COR-L47 (cell line): ENCODE measurements around the gene FAM136A.
"Not testable (repeated sequence)": the region's sequence is repeated elsewhere in the genome, so short reads cannot be mapped to it uniquely, and the experiment has no call there.

ENCODE experiments used
- DNase-seq: peaks from one replicate; lab custom pipeline; 2025; lab: John Stamatoyannopoulos, UW

Gene FAM136A

DNA sequence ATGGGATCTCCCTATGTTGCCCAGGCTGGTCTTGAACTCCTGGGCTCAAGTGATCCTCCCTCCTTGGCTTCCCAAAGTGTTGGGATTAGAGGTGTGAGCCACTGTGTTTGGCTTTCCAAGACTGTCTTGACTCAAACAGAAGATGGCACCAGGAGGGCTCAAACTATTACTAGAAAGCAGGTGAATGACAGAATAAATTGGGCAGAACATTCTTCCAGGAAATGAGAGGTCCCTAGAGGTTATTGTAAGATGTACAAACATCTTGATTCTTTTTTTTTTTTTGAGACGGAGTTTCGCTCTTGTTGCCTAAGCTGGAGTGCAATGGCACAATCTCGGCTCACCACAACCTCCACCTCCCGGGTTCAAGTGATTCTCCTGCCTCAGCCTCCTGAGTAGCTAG, 4.0 kb downstream of the FAM136A start:
- DNase-seq, result not testable (repeated sequence)

DNA sequence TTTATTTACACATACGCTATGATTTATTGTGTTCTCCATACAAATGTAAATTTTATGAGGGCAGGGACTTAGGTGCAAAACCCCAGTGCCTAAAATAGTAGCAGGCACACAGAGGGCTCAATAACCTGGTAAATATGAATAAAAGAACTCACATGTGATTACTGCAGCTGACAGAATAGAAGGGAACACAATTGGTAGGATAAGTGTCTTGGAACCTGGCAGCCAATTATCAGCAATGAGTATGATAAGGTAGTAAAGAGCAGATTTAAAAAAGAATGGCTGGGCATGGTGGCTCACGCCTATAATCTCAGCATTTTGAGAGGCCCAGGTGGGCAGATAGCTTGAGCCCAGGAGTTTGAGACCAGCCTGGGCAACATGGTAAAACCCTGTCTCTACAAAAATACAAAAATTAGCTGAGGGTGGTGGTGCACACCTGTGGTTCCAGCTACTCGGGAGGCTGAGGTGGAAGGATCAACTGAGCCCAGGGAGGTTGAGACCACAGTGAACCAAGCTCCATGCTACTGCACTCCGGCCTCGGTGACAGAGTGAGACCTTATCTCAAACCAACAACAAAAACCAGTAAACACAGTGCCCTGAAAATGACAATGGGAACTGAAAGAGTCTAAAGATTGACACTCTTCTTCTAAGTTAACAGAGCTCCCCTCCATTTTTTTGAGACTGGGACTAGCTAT, 18.2 kb downstream of the FAM136A start:
- DNase-seq, result no peak

DNA sequence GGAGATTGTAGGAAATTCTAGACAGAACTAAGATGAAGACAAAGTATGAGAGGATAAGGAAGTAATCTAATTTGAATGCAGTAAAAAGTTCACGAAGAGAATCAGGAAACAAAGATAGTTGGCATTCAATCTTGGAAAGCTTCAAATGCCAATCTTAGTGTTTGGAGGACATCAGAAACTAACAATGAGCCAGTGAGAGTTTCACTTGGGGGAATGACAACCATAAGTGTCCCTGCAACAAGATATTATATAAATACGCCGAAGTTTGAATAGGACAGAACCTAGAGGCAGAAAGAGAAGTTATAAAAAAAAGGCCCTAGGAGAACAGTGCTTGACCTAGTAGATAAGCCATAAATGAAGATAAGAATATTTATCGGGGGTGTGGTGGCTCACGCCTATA, 19.4 kb downstream of the FAM136A start:
- DNase-seq, result no peak

DNA sequence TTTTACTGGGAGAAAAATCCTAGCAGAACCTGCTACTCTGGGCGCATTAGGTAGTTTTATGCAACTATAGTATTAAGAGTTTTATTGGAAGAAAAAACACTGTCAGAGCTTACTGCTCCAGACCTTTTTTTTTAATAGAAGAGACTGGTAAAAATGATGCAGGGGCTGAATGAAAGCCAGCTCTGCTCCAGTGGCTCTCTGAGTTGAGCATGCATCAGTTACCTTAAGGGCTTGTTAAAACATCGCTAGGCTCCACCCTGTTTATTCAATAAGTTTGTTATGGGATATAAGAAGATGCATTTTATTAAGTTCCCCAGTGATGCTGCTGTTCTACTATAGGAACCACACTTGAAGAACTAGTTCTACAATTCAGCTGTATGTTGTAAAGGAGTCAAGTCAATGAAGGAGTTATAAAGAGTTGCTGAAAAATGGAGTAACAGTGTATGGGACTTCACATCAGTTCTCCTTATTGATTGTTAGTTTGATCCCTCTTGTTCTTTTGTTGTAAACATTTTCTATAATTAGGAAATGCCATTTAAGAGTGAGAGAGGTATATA, 21.5 kb downstream of the FAM136A start:
- DNase-seq, result no peak

DNA sequence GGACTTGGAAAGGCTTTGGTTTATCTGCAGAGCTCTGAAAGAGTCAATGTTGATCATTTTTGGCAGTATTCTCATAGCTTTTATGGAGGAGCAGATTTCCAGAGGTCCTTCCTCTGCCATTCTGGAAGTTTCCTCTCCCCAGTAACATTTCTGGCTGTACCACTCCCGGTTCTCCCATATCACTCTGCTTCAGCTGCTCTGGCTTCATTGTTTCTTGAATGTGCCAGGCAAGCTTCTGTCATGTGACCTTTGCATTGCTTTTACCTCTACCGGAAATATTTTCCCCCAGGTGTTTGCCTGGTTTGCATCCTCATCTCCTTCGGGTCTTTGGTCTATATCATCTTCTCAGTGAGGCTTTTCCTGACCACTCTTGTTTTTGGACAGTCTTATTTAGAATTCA, 31.5 kb downstream of the FAM136A start:
- DNase-seq, result no peak

DNA sequence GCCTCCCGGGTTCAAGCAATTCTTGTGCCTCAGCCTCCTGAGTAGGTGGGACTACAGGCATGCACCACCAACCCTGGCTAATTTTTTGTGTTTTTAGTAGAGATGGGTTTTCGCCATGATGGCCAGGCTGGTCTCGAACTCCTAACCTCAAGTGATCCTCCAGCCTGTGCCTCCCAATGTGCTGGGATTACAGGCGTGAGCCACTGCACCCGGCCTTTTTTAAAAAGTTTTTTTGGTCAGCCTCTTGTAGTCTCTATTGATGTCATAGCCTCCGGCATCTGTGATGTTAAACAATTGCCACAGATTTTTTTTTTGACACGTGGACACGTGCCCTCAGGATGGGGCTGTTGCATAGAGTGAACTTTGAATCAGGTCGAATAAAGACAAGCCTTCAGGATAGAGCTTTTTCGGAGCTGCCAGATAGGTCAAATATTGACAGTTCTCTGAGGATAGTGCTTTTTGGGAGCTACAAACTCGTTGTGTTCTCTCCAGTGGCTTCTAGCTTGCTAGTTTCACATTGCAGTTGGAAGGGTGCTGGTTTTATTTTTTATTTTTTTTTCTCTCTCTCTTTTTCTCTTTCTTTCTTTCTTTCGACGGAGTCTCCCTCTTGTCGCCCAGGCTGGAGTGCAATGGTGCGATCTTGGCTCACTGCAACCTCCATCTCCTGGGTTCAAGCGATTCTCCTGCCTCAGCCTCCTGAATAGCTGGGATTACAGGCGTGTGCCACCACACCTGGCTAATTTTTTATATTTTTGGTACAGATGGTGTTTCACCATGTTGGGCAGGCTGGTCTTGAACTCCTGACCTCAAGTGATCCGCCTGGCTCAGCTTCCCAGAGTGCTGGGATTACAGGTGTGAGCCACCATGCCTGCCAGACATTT, 32.2 kb downstream of the FAM136A start:
- not testable (repeated sequence) for DNase-seq

DNA sequence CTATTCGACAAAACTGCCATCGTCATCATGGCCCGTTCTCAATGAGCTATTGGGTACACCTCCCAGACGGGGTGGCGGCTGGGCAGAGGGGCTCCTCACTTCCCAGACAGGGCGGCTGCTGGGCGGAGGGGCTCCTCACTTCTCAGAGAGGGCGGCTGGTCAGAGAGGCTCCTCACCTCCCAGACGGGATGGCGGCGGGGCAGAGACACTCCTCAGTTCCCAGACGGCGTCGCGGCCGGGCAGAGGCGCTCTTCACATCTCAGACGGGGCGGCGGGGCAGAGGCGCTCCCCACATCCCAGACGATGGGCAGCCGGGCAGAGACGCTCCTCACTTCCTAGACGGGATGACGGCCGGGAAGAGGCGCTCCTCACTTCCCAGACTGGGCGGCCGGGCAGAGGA, 34.9 kb downstream of the FAM136A start:
- not testable (repeated sequence) for DNase-seq

DNA sequence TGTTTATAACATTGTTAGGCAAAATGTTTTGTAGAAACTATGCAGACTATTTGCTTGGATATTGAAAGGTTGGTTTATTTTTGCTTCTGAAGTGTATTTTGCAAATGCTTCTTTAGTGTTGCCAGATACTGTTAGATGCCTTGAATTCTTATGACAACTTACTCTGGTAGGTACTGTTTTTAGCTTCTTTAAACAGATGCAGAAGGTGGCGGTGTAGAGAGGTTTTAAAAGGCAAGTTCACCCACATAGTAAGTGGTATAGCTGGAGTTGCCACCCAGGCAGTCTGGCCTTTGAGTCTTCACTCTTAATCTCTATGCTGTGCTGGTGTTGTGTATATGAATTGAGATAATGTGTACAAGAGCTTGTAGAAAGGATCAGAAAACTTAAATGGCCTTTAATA, 40.4 kb downstream of the FAM136A start:
- no peak for DNase-seq

DNA sequence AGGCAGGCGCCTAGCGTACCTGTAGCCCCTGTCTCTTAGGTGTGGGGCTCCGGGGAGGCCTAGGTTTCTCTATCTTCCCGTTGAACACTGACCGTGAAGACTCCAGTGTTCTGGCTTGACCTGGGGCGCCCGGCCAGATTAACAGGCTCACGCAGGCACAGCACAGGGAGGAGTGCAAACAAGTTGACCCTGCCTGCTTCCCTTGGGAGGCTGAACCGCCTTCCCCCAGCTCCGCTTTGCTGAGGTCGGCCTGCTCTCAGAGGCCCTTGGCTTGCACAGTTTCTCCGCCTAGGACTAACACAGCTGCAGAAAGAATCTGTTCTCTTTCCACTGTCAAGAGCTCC, 43.4 kb downstream of the FAM136A start:
- DNase-seq, result no peak

DNA sequence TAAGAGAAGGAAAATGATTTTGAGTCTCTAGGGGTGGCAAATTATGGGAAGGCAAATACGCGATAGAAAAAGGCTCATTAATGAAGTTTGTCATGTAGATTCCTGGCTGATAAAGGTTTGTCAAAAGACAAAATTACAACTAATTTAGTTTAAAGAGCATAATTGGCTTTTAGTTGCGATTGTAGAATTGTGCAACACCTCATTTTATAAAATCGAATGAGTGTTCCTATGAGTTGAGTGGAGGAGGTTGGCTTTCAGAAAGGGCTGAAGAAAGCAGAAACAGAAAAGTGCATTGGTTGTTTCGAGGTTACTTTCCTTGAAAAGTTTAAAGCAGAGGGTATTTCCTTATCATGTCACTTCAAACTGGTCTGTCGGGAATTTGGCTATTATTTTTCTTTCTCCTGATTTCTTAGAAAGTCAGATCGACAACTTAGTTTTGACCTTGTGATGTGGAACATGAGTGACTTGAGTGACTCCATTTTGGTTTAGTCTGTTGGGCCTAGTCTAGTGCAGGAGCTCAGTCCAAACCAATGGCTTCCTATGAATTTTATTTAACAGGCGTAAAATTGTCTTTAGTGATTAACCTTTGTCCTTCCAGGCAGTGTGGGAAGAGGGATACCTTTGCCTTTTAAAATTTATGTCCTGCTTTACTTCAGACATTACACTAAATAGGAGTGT, 46.1 kb downstream of the FAM136A start:
- no peak for DNase-seq

DNA sequence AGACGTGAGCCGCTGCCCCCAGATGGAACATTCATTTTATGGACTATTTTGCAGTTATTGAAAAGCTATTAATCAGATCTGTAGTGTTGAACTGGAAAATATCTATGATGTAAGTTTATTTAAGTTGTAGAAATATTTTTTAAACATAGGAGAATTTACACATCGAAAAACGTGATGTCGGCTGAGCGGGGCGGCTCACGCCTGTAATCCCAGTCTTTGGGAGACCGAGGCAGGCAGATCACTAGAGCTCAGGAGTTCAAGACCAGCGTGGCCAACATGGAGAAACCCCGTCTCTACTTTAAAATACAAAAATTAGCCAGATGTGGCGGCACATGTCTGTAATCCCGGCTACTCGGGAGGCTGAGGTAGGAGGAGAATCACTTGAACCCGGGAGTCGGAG, 51.4 kb downstream of the FAM136A start:
- no peak for DNase-seq

DNA sequence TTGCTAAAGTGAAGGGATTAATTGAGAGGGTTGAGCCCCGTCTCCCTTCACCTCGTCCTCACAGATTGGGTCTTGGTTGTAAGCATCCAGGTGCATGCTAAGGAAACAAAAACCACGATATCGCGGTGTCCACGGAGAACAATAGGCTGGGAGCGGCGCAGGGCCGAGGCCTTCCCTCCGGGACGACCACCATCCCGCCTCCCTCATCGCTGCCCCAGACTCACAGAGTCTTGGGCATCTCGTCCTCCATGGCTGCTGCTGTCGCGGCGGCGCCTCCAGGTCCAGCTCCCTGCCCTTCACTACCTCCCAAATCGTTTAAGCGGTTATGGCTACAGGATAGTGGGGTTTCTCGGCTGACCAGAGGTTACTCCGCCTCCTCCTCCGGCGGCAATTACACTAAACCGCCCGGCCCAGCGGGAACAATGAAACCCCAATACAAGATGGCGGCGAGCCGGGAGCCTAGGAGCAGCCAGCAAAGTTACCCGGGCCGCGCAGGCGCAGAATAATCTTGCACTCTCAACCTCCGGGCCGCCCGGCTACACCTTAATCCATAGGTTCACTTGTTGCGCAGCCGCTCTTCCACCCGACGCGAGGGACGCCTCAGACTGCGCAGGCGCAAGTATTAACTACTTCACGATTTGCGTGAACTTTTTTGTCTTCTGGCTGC, 53.6 kb downstream of the FAM136A start, which contains the start of gene TIA1:
Gene TIA1 (minus strand): TSS at position 448 of the 667 bp plus-strand sequence. CDS start 198 bp downstream, at position 250.
- peak; percentile 99 for DNase-seq

DNA sequence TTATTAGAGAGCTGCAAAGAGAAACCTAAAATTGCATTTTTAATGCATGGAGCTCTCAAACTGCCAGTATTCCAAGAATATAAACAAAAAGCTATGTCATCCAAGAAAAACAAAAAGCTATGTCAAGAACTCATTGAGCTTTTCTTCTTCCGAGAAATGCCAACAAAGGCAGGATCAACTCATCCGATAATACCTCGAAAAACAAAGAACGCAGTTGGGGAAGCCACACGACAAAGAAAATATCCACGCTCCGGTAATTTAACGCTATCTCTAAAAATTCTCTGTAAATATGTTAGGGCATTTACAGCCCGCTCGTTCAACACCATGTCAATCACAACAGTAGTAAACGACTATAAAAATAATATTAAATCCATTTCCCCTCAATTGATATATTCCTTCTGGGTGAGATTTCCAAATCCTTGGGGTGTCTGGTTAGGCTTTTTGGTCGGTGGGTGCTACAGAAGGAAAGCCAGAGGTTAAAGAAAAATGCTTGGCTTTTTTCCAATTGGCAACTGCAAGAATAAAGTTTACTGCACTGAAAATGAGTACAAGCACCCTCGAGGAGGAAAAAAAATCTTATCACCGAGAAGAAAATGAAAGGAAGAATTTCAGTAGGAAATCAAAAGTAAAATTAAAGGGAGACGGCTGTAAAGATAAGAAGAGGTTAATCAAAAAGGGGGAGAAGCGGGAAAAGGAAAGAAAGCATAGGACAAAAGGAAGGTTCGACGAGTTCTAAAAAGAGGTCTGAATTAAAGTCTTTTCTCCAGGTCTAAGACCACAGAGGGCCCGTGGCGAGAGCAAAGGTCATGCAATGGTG, 54.3 kb downstream of the FAM136A start:
- peak; percentile 47 for DNase-seq
